ENCODE measurements around the gene PMEPA1.

The PMEPA1 gene

GRCh38 chr20:57675773-57676172 lies 34.0 kb downstream of the PMEPA1 start:
- DNase-seq = no peak

- no peak for DNase-seq
Measured at GRCh38 chr20:57672953-57673575, 36.8 kb downstream of the PMEPA1 start.

- peak; percentile 92 for DNase-seq
Measured at GRCh38 chr20:57672164-57672563, 37.7 kb downstream of the PMEPA1 start.

- no peak for DNase-seq
Measured at GRCh38 chr20:57671662-57672061, 38.2 kb downstream of the PMEPA1 start.

GRCh38 chr20:57671072-57671391 lies 38.8 kb downstream of the PMEPA1 start:
- DNase-seq = no peak

- no peak for DNase-seq
Measured at GRCh38 chr20:57670288-57671071, 39.3 kb downstream of the PMEPA1 start.

- no peak for DNase-seq
Measured at GRCh38 chr20:57669632-57670031, 40.2 kb downstream of the PMEPA1 start.

- no peak for DNase-seq
Measured at GRCh38 chr20:57667924-57668782, 41.7 kb downstream of the PMEPA1 start.

GRCh38 chr20:57667388-57667787 lies 42.4 kb downstream of the PMEPA1 start:
- DNase-seq = no peak

GRCh38 chr20:57666834-57667157 lies 43.0 kb downstream of the PMEPA1 start:
- DNase-seq = no peak

GRCh38 chr20:57666106-57666833 lies 43.5 kb downstream of the PMEPA1 start:
- DNase-seq = no peak

GRCh38 chr20:57665589-57665971 lies 44.2 kb downstream of the PMEPA1 start:
- DNase-seq = no peak

GRCh38 chr20:57664924-57665588 lies 44.8 kb downstream of the PMEPA1 start:
- no peak for DNase-seq

- DNase-seq = no peak
Measured at GRCh38 chr20:57664476-57664875, 45.3 kb downstream of the PMEPA1 start.

- DNase-seq = no peak
Measured at GRCh38 chr20:57663681-57664451, 45.9 kb downstream of the PMEPA1 start.

GRCh38 chr20:57663241-57663640 lies 46.6 kb downstream of the PMEPA1 start:
- no peak for DNase-seq

- no peak for DNase-seq
Measured at GRCh38 chr20:57662456-57663240, 47.2 kb downstream of the PMEPA1 start.

GRCh38 chr20:57661746-57662455 lies 47.9 kb downstream of the PMEPA1 start:
- no peak for DNase-seq

GRCh38 chr20:57660922-57661745 lies 48.7 kb downstream of the PMEPA1 start:
- DNase-seq = no peak

All from DMS79 treated with DMSO at 0.1 percent for 48 hours (cell line).